IMR-90 (cell line): ENCODE measurements around the gene ATP4A. TPM values are rescaled to one million over a fixed set of nuclear protein-coding genes. Genes with fewer than 3 reads are reported as not detected.

ENCODE experiments used
- ATAC-seq: fragments of 200-7000 bp; cut with Tn5 transposase; 2 replicates; pipeline ENCODE4 v1.9.1; 2020; ENCODE audit warnings: low read depth, mild to moderate bottlenecking, moderate library complexity
- BruUV-seq: library from RNA; stranded (reverse); fragments of 400-500 nt; replicated peaks from 2 replicates; lab custom pipeline; 2021; lab: Mats Ljungman, UMichigan
- CTCF ChIA-PET: fragments of 300-600 bp; formaldehyde crosslinking; extraction: SDS; loops from one replicate; lab custom pipeline; 2021; ENCODE audit warnings: antibody characterized with exemption; lab: Yijun Ruan, JAX
- POLR2A ChIA-PET: fragments of 300-600 bp; sonication (Branson Sonifier 250); formaldehyde crosslinking; loops from one replicate; lab custom pipeline; 2022; ENCODE audit warnings: antibody characterized with exemption; ENCODE audit not compliant: unreplicated experiment; lab: Charles Lee
- DNase-seq: peaks from one replicate; pipeline ENCODE4 v3.0.0; 2013
- H2AFZ ChIP-seq: replicated peaks from 2 replicates; pipeline ENCODE3; 2013; ENCODE audit warnings: low read length, mild to moderate bottlenecking; ENCODE audit not compliant: poor library complexity
- H2AK5ac ChIP-seq: 2 replicates; pipeline ENCODE4 v1.6.1; 2013; ENCODE audit warnings: low read depth, low read length, inconsistent platforms
- H2AK9ac ChIP-seq: replicated peaks from 2 replicates; pipeline ENCODE3; 2013; ENCODE audit warnings: mild to moderate bottlenecking, low read depth, low read length, moderate library complexity; ENCODE audit not compliant: poor library complexity
- H2BK120ac ChIP-seq: 2 replicates; pipeline ENCODE4 v1.6.1; 2013; ENCODE audit warnings: low read depth, low read length, inconsistent platforms
- H2BK15ac ChIP-seq: 3 replicates; pipeline ENCODE4 v1.6.1; 2013; ENCODE audit warnings: low read depth, low read length, inconsistent platforms
- H2BK20ac ChIP-seq: 2 replicates; pipeline ENCODE4 v1.6.1; 2013; ENCODE audit warnings: low read depth, mild to moderate bottlenecking, inconsistent platforms, low read length, moderate library complexity
- H2BK5ac ChIP-seq: 2 replicates; pipeline ENCODE4 v1.6.1; 2013; ENCODE audit warnings: mild to moderate bottlenecking, low read depth, low read length, inconsistent platforms; ENCODE audit not compliant: poor library complexity, severe bottlenecking
- H3K14ac ChIP-seq: replicated peaks from 2 replicates; pipeline ENCODE4 v1.6.1; 2013; ENCODE audit warnings: low read depth, low read length, inconsistent platforms
- H3K18ac ChIP-seq: 2 replicates; pipeline ENCODE4 v1.6.1; 2013; ENCODE audit warnings: low read depth, low read length, control low read depth
- H3K23ac ChIP-seq: 2 replicates; pipeline ENCODE4 v1.6.1; 2013; ENCODE audit warnings: low read depth, low read length, inconsistent platforms
- H3K27ac ChIP-seq: 2 replicates; pipeline ENCODE4 v1.5.1; 2013; ENCODE audit warnings: mild to moderate bottlenecking, control low read depth, low read length; ENCODE audit not compliant: insufficient read depth
- H3K27me3 ChIP-seq: 2 replicates; pipeline ENCODE4 v1.6.1; 2013; ENCODE audit warnings: low read length; ENCODE audit not compliant: control insufficient read depth, insufficient read depth
- H3K36me3 ChIP-seq: 2 replicates; pipeline ENCODE4 v1.6.1; 2013; ENCODE audit warnings: low read length, mixed read lengths; ENCODE audit not compliant: control insufficient read depth, insufficient read depth
- H3K4ac ChIP-seq: 2 replicates; pipeline ENCODE4 v1.6.1; 2013; ENCODE audit warnings: low read depth, low read length, inconsistent platforms
- H3K4me1 ChIP-seq: 2 replicates; pipeline ENCODE4 v1.6.1; 2013; ENCODE audit warnings: low read length, mixed read lengths; ENCODE audit not compliant: control insufficient read depth, insufficient read depth
- H3K4me2 ChIP-seq: 2 replicates; pipeline ENCODE4 v1.6.1; 2013; ENCODE audit warnings: low read depth, mild to moderate bottlenecking, control low read depth, low read length, moderate library complexity
- H3K4me3 ChIP-seq: 2 replicates; pipeline ENCODE4 v1.5.1; 2013; ENCODE audit warnings: low read depth, mild to moderate bottlenecking, control low read depth, low read length, moderate library complexity; ENCODE audit not compliant: insufficient read depth
- H3K56ac ChIP-seq: 2 replicates; pipeline ENCODE4 v1.6.1; 2013; ENCODE audit warnings: low read length, inconsistent platforms; ENCODE audit not compliant: insufficient read depth; ENCODE audit errors: extremely low read depth
- H3K79me1 ChIP-seq, 2 experiments: 2 replicates each; pipeline ENCODE4 v1.6.1; 2013; ENCODE audit warnings: low read length in 2 of 2, inconsistent platforms in 1 of 2, low read depth in 1 of 2
- H3K9ac ChIP-seq: 2 replicates; pipeline ENCODE4 v1.6.1; 2013; ENCODE audit warnings: low read depth, low read length, control low read depth
- H3K9me1 ChIP-seq: 2 replicates; pipeline ENCODE4 v1.6.1; 2013; ENCODE audit warnings: low read length, inconsistent platforms; ENCODE audit not compliant: insufficient read depth
- H3K9me3 ChIP-seq: 2 replicates; pipeline ENCODE4 v1.6.1; 2013; ENCODE audit warnings: low read length; ENCODE audit not compliant: control insufficient read depth, insufficient read depth
- H4K20me1 ChIP-seq: 2 replicates; pipeline ENCODE4 v1.6.1; 2013; ENCODE audit warnings: low read length, inconsistent platforms; ENCODE audit not compliant: insufficient read depth
- H4K5ac ChIP-seq: 2 replicates; pipeline ENCODE4 v1.6.1; 2013; ENCODE audit warnings: mild to moderate bottlenecking, low read depth, low read length, control low read depth
- H4K8ac ChIP-seq, 2 experiments: 2 replicates each; pipeline ENCODE4 v1.6.1; 2013; ENCODE audit warnings: low read depth in 2 of 2, low read length in 2 of 2, control low read depth in 1 of 2, inconsistent platforms in 1 of 2
- H4K91ac ChIP-seq: 2 replicates; pipeline ENCODE4 v1.6.1; 2013; ENCODE audit warnings: low read depth, low read length, inconsistent platforms; ENCODE audit not compliant: insufficient read depth
- CEBPB ChIP-seq: IDR thresholded peaks from 2 replicates; pipeline ENCODE4 v1.6.1; 2012; ENCODE audit warnings: low read depth, low read length, improper control_type of control experiment
- CHD1 ChIP-seq: IDR thresholded peaks from 2 replicates; pipeline ENCODE4 v1.6.1; 2012; ENCODE audit warnings: low read depth, low read length, improper control_type of control experiment
- FOS ChIP-seq: fragments of 150-350 bp; IDR thresholded peaks from 2 replicates; pipeline ENCODE4 v1.6.1; 2016; ENCODE audit warnings: low read depth, low read length
- MAZ ChIP-seq: IDR thresholded peaks from 2 replicates; pipeline ENCODE4 v1.6.1; 2012; ENCODE audit warnings: low read depth, mild to moderate bottlenecking, low read length, improper control_type of control experiment, moderate library complexity, borderline replicate concordance
- RAD21 ChIP-seq: IDR thresholded peaks from 2 replicates; pipeline ENCODE4 v1.6.1; 2012; ENCODE audit warnings: low read length, improper control_type of control experiment
- WGBS, 2 experiments: methylation state at CpG; one replicate each; pipeline versions ENCODE4 v1.1.5 to v1.1.7; 2013; ENCODE audit warnings: missing lambda C conversion rate in 2 of 2; ENCODE audit not compliant: insufficient read length in 1 of 2; ENCODE audit errors: extremely low coverage in 2 of 2; 5-methylcytosine and 5-hydroxymethylcytosine counted together
- dilution Hi-C: fragments of 300-500 bp; cut with HindIII; formaldehyde crosslinking; loops from one replicate; pipeline ENCODE4 v1.14.3; 2018; ENCODE audit warnings: low sequenced_read_pairs; ENCODE audit not compliant: unreplicated experiment
- in situ Hi-C: fragments of 300-500 bp; cut with MboI; formaldehyde crosslinking; loops from 3 replicates; pipeline ENCODE4 v1.14.3; 2019; ENCODE audit warnings: low sequenced_read_pairs, inconsistent platforms, mixed read lengths
- intact Hi-C: fragments of 100-400 bp; cut with micrococcal nuclease; formaldehyde crosslinking; loops from 2 replicates; pipeline ENCODE4 v1.10.0; 2022
- polyA plus RNA-seq, 3 experiments: library from polyadenylated mRNA; depleted of rRNA; stranded (reverse); fragments of >200 nt; gene quantifications; 2 replicates each; pipeline ENCODE4 v1.2.3, GENCODE V29; 2012; ENCODE audit warnings: low replicate concordance in 1 of 3
- total RNA-seq: library from RNA; depleted of rRNA; stranded (reverse); fragments of >200 nt; gene quantifications from 2 replicates; pipeline ENCODE4 v1.2.3, GENCODE V29; 2012

ATP4A gene
- total and polyA plus RNA-seq, 2 of the 4 experiments (the other 2 are of a cell fraction): not detected

DNA sequence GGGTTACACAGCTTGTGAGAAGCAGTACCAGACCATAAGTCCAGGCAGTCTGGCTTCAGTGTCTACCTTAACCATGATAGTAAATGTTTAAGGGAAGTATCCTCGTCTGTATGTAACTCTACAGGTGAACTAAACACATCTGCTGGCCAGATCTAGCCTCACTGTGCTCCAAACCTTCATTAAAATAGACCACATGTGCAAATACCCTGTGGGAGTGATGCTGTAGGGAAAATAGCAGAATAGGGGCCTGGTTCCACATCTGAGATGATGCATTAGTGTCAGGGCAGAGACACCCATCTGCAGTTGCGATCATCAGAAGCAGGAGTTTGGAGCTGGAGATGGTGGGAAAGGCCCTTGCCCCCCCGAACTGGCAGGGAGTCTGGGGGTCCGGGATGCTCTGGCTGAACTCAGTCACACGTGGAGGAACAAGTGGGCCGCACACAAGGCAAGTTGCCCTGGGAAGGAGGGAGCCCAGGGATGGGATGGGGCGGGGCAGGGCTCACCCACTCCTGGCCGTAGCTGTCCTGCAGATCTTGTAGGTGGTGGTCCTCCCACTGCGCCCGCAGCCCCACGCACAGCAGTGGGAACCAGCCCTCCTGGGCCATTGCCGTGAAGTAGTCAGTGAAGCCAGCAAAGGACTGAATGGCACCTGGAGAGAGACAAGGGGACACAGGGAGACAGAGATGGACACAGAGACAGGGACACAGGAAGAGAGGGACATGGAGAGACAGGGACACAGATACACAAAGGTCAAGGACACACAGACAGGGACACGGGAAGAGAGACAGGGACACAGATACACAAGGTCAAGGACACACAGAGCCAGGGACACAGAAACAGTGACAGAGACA, 10.7 kb downstream of the ATP4A start:
- H3K79me1 ChIP-seq: peaks cover 3 to 6% of the 10 kb centered on the region in 2 experiments; a peak in 2 of 4 replicates
- no peak overlapping the region for H3K27ac ChIP-seq
- TF ChIP-seq CHD1 (no peak), FOS (no peak), CEBPB (no peak), RAD21 (no peak), MAZ (no peak)
- no peak for DNase-seq
- H3K9me3 ChIP-seq: no peaks in the 10 kb centered on the region
- H2AFZ ChIP-seq: no peak overlapping the region
- no peak for ATAC-seq
- H2BK120ac ChIP-seq: no peak overlapping the region
- H4K5ac ChIP-seq: no peak overlapping the region
- H2AK5ac ChIP-seq: no peak overlapping the region
- H3K9ac ChIP-seq: no peak overlapping the region
- BruUV-seq: no TSS peak
- 0 out of 2 replicates have a peak, but pooled peaks cover 7% of the 10 kb centered on the region for H4K20me1 ChIP-seq
- no peak overlapping the region for H3K14ac ChIP-seq
- no peak overlapping the region for H3K23ac ChIP-seq
- no peak overlapping the region for H4K91ac ChIP-seq
- peaks cover 2% of the 10 kb centered on the region; the same call in 1 of the 2 replicates for H3K36me3 ChIP-seq
- WGBS, 2 experiments: 65% methylated on average over 5 of the region's 13 CpGs; no CpG with 5 or more reads in 1 of the 2 experiments
- no peak overlapping the region for H3K4me2 ChIP-seq
- intact Hi-C loops: no loop called here
- no peak overlapping the region for H2BK15ac ChIP-seq
- ChIA-PET POLR2A (no interaction called here), CTCF (no interaction called here)
- H2BK5ac ChIP-seq: no peak overlapping the region
- no peaks in the 10 kb centered on the region for H3K4me1 ChIP-seq
- no peaks in the 10 kb centered on the region for H3K9me1 ChIP-seq
- in situ Hi-C loops: no loop called here
- no peak overlapping the region for H2BK20ac ChIP-seq
- peaks cover 20% of the 10 kb centered on the region for H3K27me3 ChIP-seq
- H4K8ac ChIP-seq: no peak overlapping the region
- dilution Hi-C loops: no loop called here
- no peak overlapping the region for H3K4ac ChIP-seq
- H3K56ac ChIP-seq: no peak overlapping the region
- H2AK9ac ChIP-seq: no peak overlapping the region
- H3K4me3 ChIP-seq: no peak overlapping the region
- H3K18ac ChIP-seq: no peak overlapping the region
